M059J (cell line): ENCODE data around the gene KDM5C. TPM values are rescaled to one million over a fixed set of nuclear protein-coding genes. Genes with fewer than 3 reads are reported as not detected.
"Not testable (repeated sequence)": the region's sequence is repeated elsewhere in the genome, so short reads cannot be mapped to it uniquely, and the experiment has no call there.

ENCODE experiments used
- DNase-seq: peaks from one replicate; pipeline ENCODE4 v3.0.0-alpha.2; 2012; ENCODE audit warnings: low read depth
- total RNA-seq: library from RNA; depleted of rRNA; stranded (reverse); fragments of >200 nt; shearing (Covaris generic); gene quantifications from 2 replicates; pipeline ENCODE4 v1.2.3, GENCODE V29; 2014; rRNA removed

The KDM5C gene
- total RNA-seq, 1 experiment from 2014 or later: 75.3 TPM

DNA sequence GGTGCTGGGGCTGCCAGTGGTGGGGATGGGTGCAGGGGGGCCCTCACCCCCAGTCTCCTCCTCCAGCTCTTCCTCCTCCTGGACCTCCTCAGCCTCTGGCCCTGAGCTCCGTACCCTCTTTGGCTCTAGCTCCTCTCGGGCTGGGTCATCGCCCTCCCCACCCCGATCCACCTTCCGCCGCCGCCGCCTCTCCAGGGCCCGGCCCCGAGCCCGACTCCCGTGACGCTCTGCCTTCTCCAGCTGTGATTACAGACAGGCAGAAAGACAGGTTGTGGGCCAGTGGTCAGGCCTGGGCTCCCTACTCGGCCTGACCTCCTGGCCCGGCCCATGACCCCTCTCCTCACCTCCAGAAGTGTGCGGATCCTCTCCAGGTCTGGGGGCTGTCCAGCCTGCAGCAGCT, 31.9 kb downstream of the KDM5C start:
- DNase-seq: no peak

DNA sequence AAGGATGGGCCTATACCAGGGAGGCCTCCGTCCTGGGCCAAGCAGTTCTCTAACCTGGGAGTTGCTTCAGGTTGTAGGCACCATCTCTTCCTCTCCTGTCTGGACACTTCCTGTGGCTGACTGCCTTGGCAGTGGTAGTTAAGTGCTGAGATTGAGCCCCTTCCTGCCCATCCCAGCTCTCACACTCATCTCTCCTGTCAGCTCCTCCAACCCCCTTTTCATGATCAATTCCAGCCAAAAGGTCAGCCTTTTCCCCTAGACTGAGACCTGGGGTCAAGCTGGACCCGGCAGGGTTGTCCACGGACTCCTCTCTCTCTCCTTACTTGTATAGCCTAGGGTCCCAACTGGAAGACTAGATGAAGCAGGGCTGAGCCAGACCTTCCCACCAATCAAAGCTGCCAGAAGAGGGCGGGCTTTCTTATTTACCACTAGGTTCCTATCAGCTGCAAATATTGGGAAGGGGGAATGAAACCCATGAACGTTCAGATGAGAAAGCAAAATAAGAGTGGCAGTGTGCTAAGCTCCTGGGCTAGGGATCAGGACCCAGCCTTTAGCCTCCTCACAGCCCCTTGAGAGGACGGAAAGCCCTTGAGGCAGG, 34.5 kb downstream of the KDM5C start:
- peak; percentile 15 for DNase-seq

- peak; percentile 33 for DNase-seq
Measured at GRCh38 chrX:53188763-53189162, 36.2 kb downstream of the KDM5C start.

- peak; percentile 70 for DNase-seq
Measured at GRCh38 chrX:53186351-53186750, 38.7 kb downstream of the KDM5C start.

DNA sequence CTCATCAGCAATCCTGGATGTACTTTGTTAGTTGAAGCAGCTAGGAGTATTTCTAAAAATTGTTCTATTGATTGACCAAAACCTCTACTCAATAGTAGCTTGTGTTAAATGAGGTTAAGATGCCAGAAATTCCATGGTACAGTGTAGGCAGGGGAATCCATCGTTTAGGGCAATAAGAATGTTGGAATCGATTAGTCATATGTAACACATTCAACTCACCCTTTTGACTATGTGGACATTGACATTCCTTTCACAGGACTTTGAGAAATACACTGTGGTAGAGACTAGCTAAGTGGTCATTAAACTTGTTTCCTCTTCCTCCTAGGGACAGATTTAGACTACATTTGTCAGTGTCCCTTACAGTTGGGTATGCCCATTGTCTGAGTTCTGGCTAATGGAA, 40.2 kb downstream of the KDM5C start:
- peak; percentile 47 for DNase-seq

DNA sequence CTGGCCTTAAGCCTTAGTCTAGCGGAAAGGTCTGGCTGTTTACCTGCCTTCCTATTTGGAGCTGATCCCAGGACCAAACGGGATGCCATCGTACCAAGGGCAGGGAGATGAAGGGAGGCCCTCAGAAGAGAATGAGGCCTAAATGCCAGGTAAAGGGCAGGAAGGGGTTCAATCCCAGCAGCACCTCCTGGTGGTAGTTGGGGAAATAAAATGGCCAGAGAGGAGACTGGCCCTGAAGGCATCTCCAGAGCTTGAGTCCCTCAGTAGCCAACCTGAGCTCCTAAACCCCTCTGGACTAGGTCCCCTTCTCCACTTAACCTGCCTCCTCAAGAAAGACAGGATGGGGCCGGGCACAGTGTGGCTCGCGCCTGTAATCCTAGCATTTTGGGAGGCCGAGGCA, 53.7 kb downstream of the KDM5C start:
- no peak for DNase-seq

DNA sequence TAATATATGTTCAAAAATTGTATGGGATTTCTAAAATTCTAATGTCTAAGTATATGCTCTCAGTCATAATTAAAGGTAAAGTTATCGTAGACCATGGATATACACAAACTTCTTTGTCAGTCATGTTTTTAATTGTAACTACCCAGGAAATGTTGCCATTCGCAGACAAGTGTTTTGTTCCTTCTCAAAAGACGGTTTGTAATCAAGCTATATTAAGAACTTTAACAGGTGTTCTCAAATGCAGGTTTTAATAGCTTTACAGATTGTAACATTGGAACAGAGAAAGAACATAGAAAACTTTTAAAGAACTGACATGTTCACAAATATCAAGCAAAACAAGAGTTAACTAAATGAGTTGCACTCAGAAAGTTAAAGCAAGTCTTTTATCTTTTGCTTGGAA, 58.9 kb downstream of the KDM5C start:
- DNase-seq: no peak

- not testable (repeated sequence) for DNase-seq
Measured at GRCh38 chrX:53164566-53164965, 60.4 kb downstream of the KDM5C start.

DNA sequence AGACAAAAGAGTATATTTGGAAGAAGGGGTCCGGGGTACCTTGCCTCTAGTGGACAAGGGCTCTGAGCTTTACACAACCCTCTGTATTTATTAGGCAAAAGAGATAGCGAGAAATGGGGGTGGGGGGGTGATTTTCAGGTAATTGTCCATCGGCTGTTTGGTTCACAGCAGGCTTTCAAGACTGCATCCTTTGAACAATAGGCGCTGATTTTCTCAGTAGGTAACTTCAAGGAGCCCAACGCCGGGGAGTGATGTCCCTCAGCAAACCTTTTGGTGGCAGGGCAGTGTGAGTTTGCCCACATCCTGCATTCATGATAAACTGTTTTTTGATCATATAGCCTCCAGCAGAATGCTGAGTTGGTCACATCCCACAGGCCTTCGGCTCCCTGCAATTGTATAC, 61.6 kb downstream of the KDM5C start:
- no peak for DNase-seq

GRCh38 chrX:53160297-53160983, 64.6 kb downstream of the KDM5C start:
- no peak for DNase-seq

DNA sequence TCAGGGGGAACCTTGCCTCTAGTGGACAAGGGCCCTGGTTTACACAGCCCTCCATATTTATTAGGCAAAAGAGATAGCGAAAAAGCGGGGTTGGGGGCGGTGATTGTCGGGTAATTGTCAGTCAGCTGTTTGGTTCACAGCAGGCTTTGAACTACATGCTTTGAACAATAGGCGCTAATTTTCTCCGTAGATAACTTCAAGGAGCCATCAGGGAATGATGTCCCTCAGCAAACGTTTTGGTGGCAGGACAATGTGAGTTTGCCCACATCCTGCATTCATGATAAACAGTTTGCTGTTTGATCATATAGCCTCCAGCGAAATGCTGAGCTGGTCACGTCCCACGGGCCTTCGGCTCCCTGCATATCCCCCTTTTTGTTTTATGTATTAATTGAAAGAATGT, 65.8 kb downstream of the KDM5C start:
- no peak for DNase-seq

DNA sequence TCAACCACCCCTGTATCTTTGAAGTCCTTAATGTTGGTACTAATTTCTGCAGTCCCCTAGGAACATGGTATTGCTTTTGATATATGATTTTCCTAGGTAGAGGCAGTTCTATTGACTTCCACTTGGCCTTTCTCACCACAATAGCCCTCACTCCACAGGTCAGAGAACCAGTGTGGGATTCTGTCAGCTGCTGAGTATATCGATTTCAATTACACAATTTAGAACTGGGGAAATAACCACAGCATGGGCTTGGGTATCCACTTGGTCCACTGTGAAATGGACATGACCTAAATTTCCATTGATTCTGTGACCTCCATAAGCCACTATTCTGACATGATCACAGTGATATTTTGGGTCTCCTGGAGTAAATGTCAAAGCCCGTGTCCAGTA, 68.8 kb downstream of the KDM5C start:
- no peak for DNase-seq

DNA sequence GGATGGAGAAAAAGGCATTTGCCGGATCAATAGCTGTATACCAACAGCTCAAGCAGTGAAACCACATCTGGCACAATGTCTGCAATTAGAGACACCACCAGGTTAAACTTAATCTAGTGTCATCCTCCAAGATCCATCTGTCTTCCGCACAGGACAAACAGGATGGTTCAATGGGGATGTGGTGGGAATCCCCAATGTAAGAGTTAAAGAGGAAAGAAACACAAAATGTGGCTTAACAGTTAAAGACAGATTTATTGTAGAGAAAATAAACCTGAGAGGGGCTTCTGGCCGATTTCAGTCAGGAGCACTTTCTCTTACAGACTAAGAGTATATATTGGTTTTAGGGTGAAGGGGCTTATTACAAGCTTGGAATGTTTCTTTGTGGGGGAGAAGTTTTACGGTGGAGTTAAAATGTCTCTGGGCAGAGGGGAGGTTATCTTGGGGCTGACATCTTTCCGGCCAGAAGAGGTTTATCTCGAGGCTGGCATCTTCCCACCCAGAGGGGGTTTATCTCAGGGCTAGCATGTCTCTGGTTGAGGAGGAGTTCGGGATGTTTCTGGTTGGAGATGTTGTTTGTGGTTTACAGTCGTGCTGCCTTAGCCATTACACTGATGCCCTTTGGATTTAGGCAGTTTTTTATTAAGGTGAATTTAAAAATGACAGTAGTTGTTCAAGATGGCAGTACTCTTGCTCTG, 69.3 kb downstream of the KDM5C start:
- no peak for DNase-seq

- DNase-seq: no peak
Measured at GRCh38 chrX:53153581-53153980, 71.4 kb downstream of the KDM5C start.

Other genes starting within 250 kb of the KDM5C start
- gene GPR173, start 176.4 kb downstream of the KDM5C start, total RNA-seq: 0.54 and 0.81 TPM in 2 replicates
- 4.9 and 18.5 TPM in 2 replicates for gene TSPYL2, start 142.8 kb downstream of the KDM5C start, total RNA-seq
- gene KANTR, start 131.1 kb downstream of the KDM5C start, total RNA-seq: 3.3 TPM in 2 replicates
- gene IQSEC2, start 56.4 kb upstream of the KDM5C start, total RNA-seq: 18.8 and 20.4 TPM in 2 replicates
- gene SMC1A, start 197.4 kb upstream of the KDM5C start, total RNA-seq: 34.4 and 80.2 TPM in 2 replicates
- 0.94 and 2.2 TPM in 2 replicates for gene RIBC1, start 197.7 kb upstream of the KDM5C start, total RNA-seq
- 118 and 120 TPM in 2 replicates for gene HSD17B10, start 209.2 kb upstream of the KDM5C start, total RNA-seq